ENCODE results near the gene UBE2H.
"Not testable (repeated sequence)": the region's sequence is repeated elsewhere in the genome, so short reads cannot be mapped to it uniquely, and the experiment has no call there.

UBE2H gene

GRCh38 chr7:129803546-129804081 lies 149.1 kb downstream of the UBE2H start:
- Histone ChIP-seq H3K36me3 (ENCODE audit: insufficient read depth, low read length) (no peaks in the 10 kb centered on the region), H3K27me3 (ENCODE audit: control insufficient read depth, insufficient read depth, low read length) (peaks cover 22% of the 10 kb centered on the region), H3K4me2 (ENCODE audit: low read length) (no peak overlapping the region), H3K9ac (ENCODE audit: low read depth, low read length) (no peak overlapping the region), H3K4me3 (ENCODE audit: low read length) (no peak overlapping the region), H3K4me1 (ENCODE audit: control insufficient read depth, insufficient read depth, low read length) (no peaks in the 10 kb centered on the region), H3K9me3 (replicated peaks; ENCODE audit: low read length) (no peaks in the 10 kb centered on the region)

- Histone ChIP-seq H3K4me3 (ENCODE audit: low read length) (no peak overlapping the region), H3K4me2 (ENCODE audit: low read length) (no peak overlapping the region), H3K9me3 (replicated peaks; ENCODE audit: low read length) (no peaks in the 10 kb centered on the region), H3K4me1 (ENCODE audit: control insufficient read depth, insufficient read depth, low read length) (peaks cover 8% of the 10 kb centered on the region), H3K9ac (ENCODE audit: low read depth, low read length) (no peak overlapping the region), H3K36me3 (ENCODE audit: insufficient read depth, low read length) (no peaks in the 10 kb centered on the region), H3K27me3 (ENCODE audit: control insufficient read depth, insufficient read depth, low read length) (peaks cover 22% of the 10 kb centered on the region)
These were observed 150.9 kb downstream of the UBE2H start for GRCh38 chr7:129801882-129802281.

GRCh38 chr7:129800901-129801300 lies 151.9 kb downstream of the UBE2H start:
- Histone ChIP-seq H3K9ac (ENCODE audit: low read depth, low read length) (no peak overlapping the region), H3K4me3 (ENCODE audit: low read length) (no peak overlapping the region), H3K4me1 (ENCODE audit: control insufficient read depth, insufficient read depth, low read length) (peaks cover 8% of the 10 kb centered on the region), H3K36me3 (ENCODE audit: insufficient read depth, low read length) (no peaks in the 10 kb centered on the region), H3K9me3 (replicated peaks; ENCODE audit: low read length) (no peaks in the 10 kb centered on the region), H3K4me2 (ENCODE audit: low read length) (no peak overlapping the region), H3K27me3 (ENCODE audit: control insufficient read depth, insufficient read depth, low read length) (peaks cover 22% of the 10 kb centered on the region)

GRCh38 chr7:129799350-129799955 lies 153.3 kb downstream of the UBE2H start:
- no peak overlapping the region for H3K4me3 ChIP-seq (ENCODE audit: low read length)
- no peak overlapping the region for H3K9ac ChIP-seq (ENCODE audit: low read depth, low read length)
- H3K4me2 ChIP-seq (ENCODE audit: low read length), result no peak overlapping the region
- no peaks in the 10 kb centered on the region for H3K9me3 ChIP-seq (replicated peaks; ENCODE audit: low read length)
- peaks cover 8% of the 10 kb centered on the region for H3K4me1 ChIP-seq (ENCODE audit: control insufficient read depth, insufficient read depth, low read length)
- H3K36me3 ChIP-seq (ENCODE audit: insufficient read depth, low read length), result no peaks in the 10 kb centered on the region
- peaks cover 22% of the 10 kb centered on the region for H3K27me3 ChIP-seq (ENCODE audit: control insufficient read depth, insufficient read depth, low read length)

GRCh38 chr7:129798616-129799349 lies 154.0 kb downstream of the UBE2H start:
- H3K9me3 ChIP-seq (replicated peaks; ENCODE audit: low read length), result no peaks in the 10 kb centered on the region
- H3K9ac ChIP-seq (ENCODE audit: low read depth, low read length), result no peak overlapping the region
- H3K36me3 ChIP-seq (ENCODE audit: insufficient read depth, low read length), result no peaks in the 10 kb centered on the region
- no peak overlapping the region for H3K4me3 ChIP-seq (ENCODE audit: low read length)
- H3K4me2 ChIP-seq (ENCODE audit: low read length), result no peak overlapping the region
- peaks cover 8% of the 10 kb centered on the region for H3K4me1 ChIP-seq (ENCODE audit: control insufficient read depth, insufficient read depth, low read length)
- peaks cover 22% of the 10 kb centered on the region for H3K27me3 ChIP-seq (ENCODE audit: control insufficient read depth, insufficient read depth, low read length)

- H3K9ac ChIP-seq (ENCODE audit: low read depth, low read length), result no peak overlapping the region
- H3K9me3 ChIP-seq (replicated peaks; ENCODE audit: low read length), result no peaks in the 10 kb centered on the region
- no peak overlapping the region for H3K4me3 ChIP-seq (ENCODE audit: low read length)
- no peaks in the 10 kb centered on the region for H3K36me3 ChIP-seq (ENCODE audit: insufficient read depth, low read length)
- H3K4me1 ChIP-seq (ENCODE audit: control insufficient read depth, insufficient read depth, low read length), result peaks cover 8% of the 10 kb centered on the region
- no peak overlapping the region for H3K4me2 ChIP-seq (ENCODE audit: low read length)
- H3K27me3 ChIP-seq (ENCODE audit: control insufficient read depth, insufficient read depth, low read length), result peaks cover 23% of the 10 kb centered on the region
These were observed 155.5 kb downstream of the UBE2H start for GRCh38 chr7:129797214-129797789.

GRCh38 chr7:129796186-129796775 lies 156.5 kb downstream of the UBE2H start:
- no peaks in the 10 kb centered on the region for H3K9me3 ChIP-seq (replicated peaks; ENCODE audit: low read length)
- peaks cover 8% of the 10 kb centered on the region for H3K4me1 ChIP-seq (ENCODE audit: control insufficient read depth, insufficient read depth, low read length)
- H3K9ac ChIP-seq (ENCODE audit: low read depth, low read length), result no peak overlapping the region
- no peaks in the 10 kb centered on the region for H3K36me3 ChIP-seq (ENCODE audit: insufficient read depth, low read length)
- no peak overlapping the region for H3K4me2 ChIP-seq (ENCODE audit: low read length)
- H3K4me3 ChIP-seq (ENCODE audit: low read length), result no peak overlapping the region
- H3K27me3 ChIP-seq (ENCODE audit: control insufficient read depth, insufficient read depth, low read length), result peaks cover 16% of the 10 kb centered on the region

GRCh38 chr7:129794461-129794860 lies 158.3 kb downstream of the UBE2H start:
- H3K4me2 ChIP-seq (ENCODE audit: low read length); H3K36me3 ChIP-seq (ENCODE audit: insufficient read depth, low read length); H3K4me1 ChIP-seq (ENCODE audit: control insufficient read depth, insufficient read depth, low read length); H3K9ac ChIP-seq (ENCODE audit: low read depth, low read length); H3K4me3 ChIP-seq (ENCODE audit: low read length); H3K9me3 ChIP-seq (replicated peaks; ENCODE audit: low read length): not testable (repeated sequence)
- H3K27me3 ChIP-seq (ENCODE audit: control insufficient read depth, insufficient read depth, low read length), result peaks cover 14% of the 10 kb centered on the region

- Histone ChIP-seq H3K9ac (ENCODE audit: low read depth, low read length) (no peak overlapping the region), H3K4me3 (ENCODE audit: low read length) (no peak overlapping the region), H3K9me3 (replicated peaks; ENCODE audit: low read length) (no peaks in the 10 kb centered on the region), H3K27me3 (ENCODE audit: control insufficient read depth, insufficient read depth, low read length) (peaks cover 18% of the 10 kb centered on the region), H3K36me3 (ENCODE audit: insufficient read depth, low read length) (no peaks in the 10 kb centered on the region), H3K4me1 (ENCODE audit: control insufficient read depth, insufficient read depth, low read length) (peaks cover 8% of the 10 kb centered on the region), H3K4me2 (ENCODE audit: low read length) (no peak overlapping the region)
These were observed 159.1 kb downstream of the UBE2H start for GRCh38 chr7:129793506-129794310.

- no peaks in the 10 kb centered on the region for H3K9me3 ChIP-seq (replicated peaks; ENCODE audit: low read length)
These were observed 160.0 kb downstream of the UBE2H start for GRCh38 chr7:129792721-129793120.

GRCh38 chr7:129790136-129790535 lies 162.6 kb downstream of the UBE2H start:
- H3K36me3 ChIP-seq (ENCODE audit: insufficient read depth, low read length), result no peaks in the 10 kb centered on the region
- H3K4me3 ChIP-seq (ENCODE audit: low read length), result no peak overlapping the region
- H3K9me3 ChIP-seq (replicated peaks; ENCODE audit: low read length), result no peaks in the 10 kb centered on the region
- H3K27me3 ChIP-seq (ENCODE audit: control insufficient read depth, insufficient read depth, low read length), result peaks cover 35% of the 10 kb centered on the region
- H3K4me1 ChIP-seq (ENCODE audit: control insufficient read depth, insufficient read depth, low read length), result no peaks in the 10 kb centered on the region
- no peak overlapping the region for H3K4me2 ChIP-seq (ENCODE audit: low read length)
- H3K9ac ChIP-seq (ENCODE audit: low read depth, low read length), result no peak overlapping the region

More at GRCh38 chr7:129792721-129793120, 160.0 kb downstream of the UBE2H start:
- Histone ChIP-seq H3K4me3 (ENCODE audit: low read length) (no peak overlapping the region), H3K9ac (ENCODE audit: low read depth, low read length) (no peak overlapping the region), H3K4me1 (ENCODE audit: control insufficient read depth, insufficient read depth, low read length) (peaks cover 2% of the 10 kb centered on the region), H3K4me2 (ENCODE audit: low read length) (no peak overlapping the region), H3K36me3 (ENCODE audit: insufficient read depth, low read length) (no peaks in the 10 kb centered on the region), H3K27me3 (ENCODE audit: control insufficient read depth, insufficient read depth, low read length) (peaks cover 18% of the 10 kb centered on the region)

All from skeletal muscle satellite cell (primary cell).